ENCODE data around the gene CCDC85C.

Gene CCDC85C

GRCh38 chr14:99462210-99462609, 141.8 kb downstream of the CCDC85C start:
- no peak for FAIRE-seq
- no peak for DNase-seq (ENCODE audit: insufficient read length, low spot score)

GRCh38 chr14:99461411-99462085, 142.5 kb downstream of the CCDC85C start:
- no peak for FAIRE-seq
- DNase-seq (ENCODE audit: insufficient read length, low spot score), result no peak

DNA sequence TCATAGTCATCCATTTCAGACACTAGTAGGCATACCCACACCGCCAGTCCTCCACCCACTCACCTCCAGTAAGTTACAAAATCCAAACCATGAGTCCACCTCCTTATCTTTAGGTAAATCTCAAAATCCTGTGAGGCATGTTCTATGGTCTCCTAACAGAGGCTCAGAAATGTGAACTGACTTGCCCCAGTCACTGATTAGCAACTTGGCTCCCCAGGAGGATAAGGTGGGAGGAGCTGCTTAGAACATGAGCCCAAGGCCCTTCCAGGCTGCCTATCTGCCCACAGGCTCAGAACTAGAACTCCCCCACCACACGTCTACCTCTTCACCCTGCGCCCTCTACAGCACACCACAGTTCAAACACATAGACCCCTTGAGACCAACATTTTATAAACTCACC, 143.2 kb downstream of the CCDC85C start:
- no peak for FAIRE-seq

GRCh38 chr14:99459481-99460100, 144.4 kb downstream of the CCDC85C start:
- DNase-seq (ENCODE audit: insufficient read length, low spot score) (no peak), FAIRE-seq (no peak)

More for the DNA sequence above, 143.2 kb downstream of the CCDC85C start:
- DNase-seq (ENCODE audit: insufficient read length, low spot score), result no peak

DNA sequence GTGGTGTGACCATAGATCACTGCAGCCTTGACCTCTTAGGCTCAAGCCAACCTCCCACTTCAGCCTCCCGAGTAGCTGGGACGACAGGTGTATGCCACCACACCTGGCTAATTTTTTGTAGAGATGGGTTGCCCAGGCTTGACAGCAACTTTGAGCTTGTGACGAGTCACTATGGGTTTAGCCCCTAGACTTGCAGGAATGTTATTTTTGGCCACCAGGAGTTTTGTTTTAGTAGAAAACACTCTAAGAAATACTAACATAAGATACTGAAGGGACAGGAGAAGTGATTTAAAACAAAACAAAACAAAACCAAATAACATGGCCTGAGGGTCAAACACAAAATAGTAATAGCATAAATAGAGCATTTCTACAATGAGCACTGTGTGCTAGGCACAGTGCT, 149.8 kb downstream of the CCDC85C start:
- DNase-seq (ENCODE audit: insufficient read length, low spot score) (no peak), FAIRE-seq (no peak)

DNA sequence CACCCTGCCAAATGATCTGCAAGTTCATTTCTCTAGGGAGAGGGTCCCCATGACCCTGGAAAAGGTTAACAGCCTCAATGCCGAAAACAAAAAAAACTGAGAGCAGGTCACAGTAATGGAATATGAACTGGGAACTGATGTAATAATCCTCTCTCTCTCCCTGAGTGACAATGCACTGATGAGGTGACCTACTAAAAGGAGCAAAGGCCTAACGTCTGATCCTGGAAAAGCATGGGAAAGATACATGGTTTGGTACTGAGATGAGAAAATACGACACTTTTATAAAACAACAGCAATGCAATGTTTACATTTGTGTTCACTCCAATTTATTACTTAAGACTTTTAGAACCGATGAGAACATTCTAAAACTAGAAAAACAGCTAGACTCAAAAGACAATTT, 151.0 kb downstream of the CCDC85C start:
- DNase-seq (ENCODE audit: insufficient read length, low spot score) (no peak), FAIRE-seq (no peak)

DNA sequence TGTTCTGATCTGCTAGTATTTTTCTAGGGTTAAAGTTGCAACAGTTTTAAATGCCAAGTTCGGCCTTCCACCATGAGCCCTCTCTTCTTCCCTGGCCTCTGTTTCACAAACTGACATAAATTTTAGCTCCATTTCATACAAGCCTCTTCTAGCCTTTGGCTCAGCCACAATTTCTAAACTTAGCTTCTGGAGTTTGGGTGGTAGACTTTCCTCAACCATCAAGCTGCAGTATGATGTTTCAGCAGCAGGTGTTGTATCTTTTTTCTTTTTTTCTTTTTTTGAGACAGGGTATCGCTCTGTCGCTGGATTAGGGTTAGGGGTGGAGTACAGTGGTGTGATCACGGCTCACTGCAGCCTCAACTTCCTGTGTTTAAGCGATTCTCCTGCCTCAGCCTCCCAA, 152.8 kb downstream of the CCDC85C start:
- no peak for FAIRE-seq
- DNase-seq (ENCODE audit: insufficient read length, low spot score), result no peak

DNA sequence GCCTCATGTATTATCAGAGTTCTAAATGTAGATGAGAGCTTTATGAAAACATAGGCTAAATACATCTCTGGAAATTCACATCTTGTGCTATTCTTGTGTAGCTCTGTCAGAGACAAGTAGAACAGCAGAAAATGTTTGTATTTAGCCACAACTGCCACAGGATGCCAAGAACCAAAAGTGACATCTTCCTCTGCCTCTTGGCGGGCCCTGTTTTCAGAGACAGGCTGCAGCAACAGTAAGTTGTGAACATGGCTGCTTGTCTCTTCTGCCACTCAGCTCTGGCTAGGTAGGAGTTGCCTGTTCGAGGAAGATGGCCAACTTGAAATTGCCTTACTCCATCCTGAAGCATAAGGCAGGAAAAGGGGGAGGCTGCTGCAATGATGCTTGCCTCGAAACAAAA, 153.7 kb downstream of the CCDC85C start:
- DNase-seq (ENCODE audit: insufficient read length, low spot score), result no peak
- FAIRE-seq, result no peak

All from HTR-8/SVneo (cell line).